OCI-LY7 (cell line): Measurements from ENCODE around the gene TNNT1. TPM values are rescaled to one million over a fixed set of nuclear protein-coding genes. Genes with fewer than 3 reads are reported as not detected.

Source experiments
- Bru-seq: library from RNA; stranded (reverse); fragments of 400-500 nt; gene quantifications from one replicate; lab custom pipeline; 2021; lab: Mats Ljungman, UMichigan
- BruChase-seq, 2 experiments: library from RNA; stranded (reverse); fragments of 400-500 nt; gene quantifications; one replicate each; lab custom pipeline; 2021; lab: Mats Ljungman, UMichigan
- BruUV-seq: library from RNA; stranded (reverse); fragments of 400-500 nt; replicated peaks from 2 replicates; lab custom pipeline; 2021; lab: Mats Ljungman, UMichigan
- CTCF ChIA-PET: fragments of 300-600 bp; sonication (Branson Sonifier 250); formaldehyde crosslinking; loops from one replicate; lab custom pipeline; 2022; ENCODE audit warnings: antibody characterized with exemption; ENCODE audit not compliant: unreplicated experiment; lab: Charles Lee
- POLR2A ChIA-PET: fragments of 300-600 bp; sonication (Branson Sonifier 250); formaldehyde crosslinking; loops from one replicate; lab custom pipeline; 2022; ENCODE audit warnings: antibody characterized with exemption; lab: Charles Lee
- DNase-seq: peaks from one replicate; pipeline ENCODE4 v3.0.0-alpha.2; 2015; ENCODE audit warnings: low spot score
- H2AFZ ChIP-seq: fragments of 200-600 bp; sonication (generic), shearing (Covaris generic); 2 replicates; pipeline ENCODE4 v1.6.1; 2014; ENCODE audit warnings: mild to moderate bottlenecking, antibody characterized with exemption, low read length, moderate library complexity
- H3K27ac ChIP-seq: fragments of 200-600 bp; sonication (generic); 2 replicates; pipeline ENCODE4 v1.5.1; 2014; ENCODE audit warnings: mixed run types, low read depth, mild to moderate bottlenecking, moderate library complexity, low read length, inconsistent platforms; ENCODE audit not compliant: poor library complexity, severe bottlenecking
- H3K36me3 ChIP-seq: fragments of 200-600 bp; sonication (generic); 2 replicates; pipeline ENCODE4 v1.6.1; 2014; ENCODE audit warnings: mild to moderate bottlenecking, antibody characterized with exemption, low read length, moderate library complexity, mixed read lengths; ENCODE audit not compliant: insufficient read depth
- H3K4me1 ChIP-seq: fragments of 200-600 bp; sonication (generic); 2 replicates; pipeline ENCODE4 v1.5.1; 2014; ENCODE audit warnings: mild to moderate bottlenecking, low read length; ENCODE audit not compliant: insufficient read depth, poor library complexity, severe bottlenecking
- H3K4me2 ChIP-seq: fragments of 200-600 bp; sonication (generic); 2 replicates; pipeline ENCODE4 v1.6.1; 2014; ENCODE audit warnings: mild to moderate bottlenecking, low read length
- H3K4me3 ChIP-seq: fragments of 200-600 bp; sonication (generic); 2 replicates; pipeline ENCODE4 v1.5.1; 2014; ENCODE audit warnings: mild to moderate bottlenecking, low read depth, low read length; ENCODE audit not compliant: poor library complexity, severe bottlenecking
- H3K79me2 ChIP-seq: fragments of 200-600 bp; sonication (generic); 2 replicates; pipeline ENCODE4 v1.6.1; 2016; ENCODE audit warnings: low read depth, mild to moderate bottlenecking, low read length, moderate library complexity, mixed read lengths; ENCODE audit not compliant: insufficient read depth
- H3K9me2 ChIP-seq: fragments of 200-600 bp; sonication (generic); 2 replicates; pipeline ENCODE4 v1.6.1; 2016; ENCODE audit warnings: mild to moderate bottlenecking, low read length, mixed read lengths; ENCODE audit not compliant: insufficient read depth
- H3K9me3 ChIP-seq: fragments of 200-600 bp; sonication (generic); 2 replicates; pipeline ENCODE4 v1.6.1; 2014; ENCODE audit warnings: mild to moderate bottlenecking, mixed run types, low read length, mixed read lengths
- H4K20me1 ChIP-seq: fragments of 200-600 bp; sonication (generic); 2 replicates; pipeline ENCODE4 v1.6.1; 2014; ENCODE audit warnings: mild to moderate bottlenecking, antibody characterized with exemption, low read length, moderate library complexity, mixed read lengths; ENCODE audit not compliant: insufficient read depth
- CTCF ChIP-seq: fragments of 200-600 bp; sonication (generic); conservative IDR thresholded peaks from 2 replicates; pipeline ENCODE4 v1.5.1; 2014; ENCODE audit warnings: mild to moderate bottlenecking, antibody characterized with exemption, low read length, moderate library complexity, mixed read lengths
- EZH2phosphoT487 ChIP-seq: fragments of 200-600 bp; sonication (generic); IDR thresholded peaks from 2 replicates; pipeline ENCODE4 v1.6.1; 2018; ENCODE audit warnings: low read depth, borderline replicate concordance, mild to moderate bottlenecking, mixed run types, antibody characterized with exemption, low read length, moderate library complexity, mixed read lengths
- intact Hi-C: fragments of 100-400 bp; cut with micrococcal nuclease; formaldehyde crosslinking; loops from one replicate; pipeline ENCODE4 v1.10.0; 2022; ENCODE audit not compliant: unreplicated experiment
- long read RNA-seq: library from polyadenylated mRNA; stranded (forward); transcript quantifications from one replicate; pipeline ENCODE4 v2.0.0, GENCODE V29; 2022
- total RNA-seq, 2 experiments: library from RNA; depleted of rRNA in 1 of 2; stranded (reverse); fragments of >200 nt in 1 of 2; shearing (Covaris generic) in 1 of 2; gene quantifications; 2 replicates each; pipeline ENCODE4 v1.2.3, GENCODE V29; 2014 to 2022

The TNNT1 gene
- total RNA-seq (2014; rRNA removed; shearing (Covaris generic)) (17.6 and 21.9 TPM in 2 replicates), total RNA-seq (2022) (11.2 and 11.6 TPM in 2 replicates), Bru-seq, nascent RNA (percentile 30 among the genes with signal in this experiment), BruChase-seq, experiment 1, labeled RNA remaining after a 6-hour chase (percentile 30 among the genes with signal in this experiment), BruChase-seq, experiment 2, labeled RNA remaining after a 2-hour chase (percentile 35 among the genes with signal in this experiment)
- long read RNA-seq, transcript TNNT1-204 (10 exons, 995 nt), result major isoform, 10 of 37 reads
- long read RNA-seq, partial matches to known transcripts, result 20 of 37 reads
- long read RNA-seq, other reads (novel, unspliced or antisense), result 3 of 37 reads

- Histone ChIP-seq H2AFZ (no peak within 1 kb of the TSS), H3K4me3 (no peak within 1 kb of the TSS), H4K20me1 (no peaks in the 10 kb centered on the region), H3K36me3 (0 out of 2 replicates have a peak, but pooled peaks cover 6% of the 10 kb centered on the region), H3K4me1 (peaks cover 66% of the 10 kb centered on the region), H3K4me2 (no peak within 1 kb of the TSS; the same call in 1 of the 2 replicates), H3K27ac (no peak within 1 kb of the TSS), H3K9me3 (peaks cover 7% of the 10 kb centered on the region), H3K79me2 (no peaks in the 10 kb centered on the region), H3K9me2 (no peaks in the 10 kb centered on the region)
- no peak for DNase-seq
- CTCF ChIA-PET, result no interaction called here
- no peak for TF ChIP-seq CTCF
- TF ChIP-seq EZH2phosphoT487, result no peak
- POLR2A ChIA-PET, result no interaction called here
- intact Hi-C loops, result no loop called here
- no TSS peak for BruUV-seq
Measured at GRCh38 chr19:55149078-55150003, at the start of gene TNNT1. TSS of gene TNNT1 (minus strand) at chr19:55149206. CDS start at chr19:55147157, 2,049 bp downstream.

- H3K4me3 ChIP-seq, result no peak overlapping the region
- no TSS peak for BruUV-seq
- no peaks in the 10 kb centered on the region for H3K9me2 ChIP-seq
- H2AFZ ChIP-seq, result no peak overlapping the region
- DNase-seq, result no peak
- H4K20me1 ChIP-seq, result no peaks in the 10 kb centered on the region
- no peaks in the 10 kb centered on the region for H3K79me2 ChIP-seq
- H3K4me2 ChIP-seq, result no peak overlapping the region
- TF ChIP-seq EZH2phosphoT487, result no peak
- TF ChIP-seq CTCF, result no peak
- intact Hi-C loops, result no loop called here
- CTCF ChIA-PET, result no interaction called here
- no peaks in the 10 kb centered on the region for H3K4me1 ChIP-seq
- POLR2A ChIA-PET, result interaction anchor here (0.6 kb wide), 1 partner anchor 1030 kb away, joined by 5 read pairs; no protein-coding TSS in a partner anchor
- no peaks in the 10 kb centered on the region for H3K9me3 ChIP-seq
- no peaks in the 10 kb centered on the region for H3K36me3 ChIP-seq
- no peak overlapping the region for H3K27ac ChIP-seq
Measured at GRCh38 chr19:55198651-55199050, 49.6 kb upstream of the TNNT1 start.
